SK-N-SH (cell line): ENCODE data around the gene TMEM163. TPM values are rescaled to one million over a fixed set of nuclear protein-coding genes. Genes with fewer than 3 reads are reported as not detected.

ENCODE experiments used
- CTCF ChIA-PET: fragments of 300-600, 350-600 bp; formaldehyde crosslinking; extraction: SDS; loops from one replicate; lab custom pipeline; 2021; lab: Yijun Ruan, JAX
- POLR2A ChIA-PET: fragments of 350-600 bp; sonication (Branson Sonifier 250); formaldehyde crosslinking; extraction: SDS; loops from one replicate; lab custom pipeline; 2020; ENCODE audit warnings: antibody characterized with exemption, inconsistent platforms; lab: Yijun Ruan, JAX
- DNase-seq: peaks from one replicate; pipeline ENCODE4 v3.0.0; 2012
- H2AFZ ChIP-seq: fragments of 200-600 bp; sonication (generic); 2 replicates; pipeline ENCODE4 v1.8.1; 2016; ENCODE audit warnings: antibody characterized with exemption, mild to moderate bottlenecking, low read depth
- H3F3A ChIP-seq: fragments of 200-600 bp; sonication (generic); replicated peaks from 2 replicates; pipeline ENCODE3; 2016; ENCODE audit warnings: antibody characterized with exemption, mild to moderate bottlenecking; ENCODE audit not compliant: insufficient read depth
- H3K27ac ChIP-seq, 2 experiments: fragments of 200-500 bp in 1 of 2; fragments of 200-600 bp in 1 of 2; sonication (Bioruptor generic) in 1 of 2; sonication (generic), shearing (Covaris generic) in 1 of 2; 2 replicates each; pipeline versions ENCODE4 v1.5.1 to v1.6.1; 2014 to 2016; ENCODE audit warnings: low read depth in 2 of 2, inconsistent platforms in 1 of 2, low read length in 1 of 2, mild to moderate bottlenecking in 1 of 2, mixed read lengths in 1 of 2
- H3K27me3 ChIP-seq: fragments of 200-600 bp; sonication (generic), shearing (Covaris generic); 2 replicates; pipeline ENCODE4 v1.6.1; 2016; ENCODE audit warnings: mixed run types; ENCODE audit not compliant: insufficient read depth
- H3K36me3 ChIP-seq, 2 experiments: fragments of 200-500 bp in 1 of 2; fragments of 200-600 bp in 1 of 2; sonication (Bioruptor generic) in 1 of 2; sonication (generic) in 1 of 2; replicated peaks in 1 of 2; 2 replicates each; pipeline versions ENCODE3 to v1.5.1; 2014 to 2016; ENCODE audit warnings: low read length in 1 of 2, mild to moderate bottlenecking in 1 of 2; ENCODE audit not compliant: insufficient read depth in 2 of 2, control insufficient read depth in 1 of 2
- H3K4me1 ChIP-seq, 2 experiments: fragments of 200-500 bp in 1 of 2; fragments of 200-600 bp in 1 of 2; sonication (Bioruptor generic) in 1 of 2; sonication (generic), shearing (Covaris generic) in 1 of 2; 2 replicates each; pipeline versions ENCODE4 v1.5.1 to v1.6.1; 2014 to 2016; ENCODE audit warnings: low read depth in 1 of 2, low read length in 1 of 2, mixed run types in 1 of 2; ENCODE audit not compliant: insufficient read depth in 2 of 2, control insufficient read depth in 1 of 2
- H3K4me2 ChIP-seq: fragments of 200-600 bp; sonication (generic), shearing (Covaris generic); 2 replicates; pipeline ENCODE4 v1.6.1; 2017; ENCODE audit warnings: mixed run types
- H3K4me3 ChIP-seq, 2 experiments: fragments of 200-500 bp in 1 of 2; fragments of 200-600 bp in 1 of 2; sonication (Bioruptor generic) in 1 of 2; sonication (generic), shearing (Covaris generic) in 1 of 2; 2 replicates each; pipeline versions ENCODE4 v1.5.1 to v1.8.1; 2014 to 2016; ENCODE audit warnings: low read depth in 2 of 2, inconsistent platforms in 1 of 2, low read length in 1 of 2, mild to moderate bottlenecking in 1 of 2, mixed read lengths in 1 of 2, moderate library complexity in 1 of 2
- H3K79me2 ChIP-seq: fragments of 200-600 bp; sonication (generic); 2 replicates; pipeline ENCODE4 v1.8.1; 2017; ENCODE audit warnings: mild to moderate bottlenecking; ENCODE audit not compliant: insufficient read depth
- H3K9ac ChIP-seq: fragments of 200-600 bp; sonication (generic); 2 replicates; pipeline ENCODE4 v1.6.1; 2017; ENCODE audit warnings: mixed run types
- H3K9me2 ChIP-seq: fragments of 200-600 bp; sonication (generic); 2 replicates; pipeline ENCODE4 v1.6.1; 2017; ENCODE audit warnings: mixed run types
- H3K9me3 ChIP-seq: fragments of 200-600 bp; sonication (generic); 2 replicates; pipeline ENCODE4 v1.6.1; 2017; ENCODE audit warnings: mixed run types, mild to moderate bottlenecking, moderate library complexity
- H4K20me1 ChIP-seq: fragments of 200-600 bp; sonication (generic); 2 replicates; pipeline ENCODE4 v1.6.1; 2017; ENCODE audit warnings: mild to moderate bottlenecking, mixed run types; ENCODE audit not compliant: insufficient read depth
- CHD2 ChIP-seq: fragments of 150-350 bp; IDR thresholded peaks from 2 replicates; pipeline ENCODE4 v1.6.1; 2018; ENCODE audit warnings: low read length; ENCODE audit not compliant: partially characterized antibody
- ELF1 ChIP-seq: IDR thresholded peaks from 2 replicates; pipeline ENCODE4 v1.4.0; 2012
- EP300 ChIP-seq, 2 experiments: IDR thresholded peaks; 2 replicates each; pipeline versions ENCODE4 v1.4.0 to v1.6.1; 2012; ENCODE audit warnings: borderline replicate concordance in 1 of 2, low read depth in 1 of 2, low read length in 1 of 2
- FOSL2 ChIP-seq: IDR thresholded peaks from 2 replicates; pipeline ENCODE4 v1.4.0; 2012; ENCODE audit warnings: low read depth, mild to moderate bottlenecking, moderate library complexity, borderline replicate concordance
- FOXJ3 ChIP-seq: sonication (generic); formaldehyde crosslinking; IDR thresholded peaks from 2 replicates; pipeline ENCODE4 v1.5.1; 2020; ENCODE audit warnings: mild to moderate bottlenecking, missing genetic modification reagents
- GABPA ChIP-seq: IDR thresholded peaks from 2 replicates; pipeline ENCODE4 v1.4.0; 2012; ENCODE audit warnings: low read depth, mild to moderate bottlenecking
- GATA2 ChIP-seq: sonication (generic); formaldehyde crosslinking; IDR thresholded peaks from 2 replicates; pipeline ENCODE4 v1.5.0; 2020; ENCODE audit warnings: mild to moderate bottlenecking, missing genetic modification reagents
- JUND ChIP-seq: IDR thresholded peaks from 2 replicates; pipeline ENCODE4 v1.4.0; 2012
- MEF2A ChIP-seq: IDR thresholded peaks from 2 replicates; pipeline ENCODE4 v1.4.0; 2012; ENCODE audit warnings: low read depth, borderline replicate concordance
- MXI1 ChIP-seq: IDR thresholded peaks from 2 replicates; pipeline ENCODE4 v1.6.1; 2012; ENCODE audit warnings: mild to moderate bottlenecking, low read depth, low read length, improper control_type of control experiment
- NFIC ChIP-seq: IDR thresholded peaks from 2 replicates; pipeline ENCODE4 v1.4.0; 2012; ENCODE audit warnings: borderline replicate concordance
- NRF1 ChIP-seq: IDR thresholded peaks from 2 replicates; pipeline ENCODE4 v1.6.1; 2012; ENCODE audit warnings: low read depth, mild to moderate bottlenecking, low read length
- RFX5 ChIP-seq: IDR thresholded peaks from 2 replicates; pipeline ENCODE4 v1.6.1; 2012; ENCODE audit warnings: mild to moderate bottlenecking, improper control_type of control experiment, low read length
- SIN3A ChIP-seq: IDR thresholded peaks from 2 replicates; pipeline ENCODE4 v1.6.1; 2012; ENCODE audit warnings: low read depth, mild to moderate bottlenecking, low read length, moderate library complexity, borderline replicate concordance
- SMC3 ChIP-seq: IDR thresholded peaks from 2 replicates; pipeline ENCODE4 v1.6.1; 2012; ENCODE audit warnings: low read depth, low read length, improper control_type of control experiment
- TAF1 ChIP-seq: IDR thresholded peaks from 2 replicates; pipeline ENCODE4 v1.6.1; 2012; ENCODE audit warnings: low read depth, mild to moderate bottlenecking, low read length, moderate library complexity, borderline replicate concordance
- TCF12 ChIP-seq: IDR thresholded peaks from 2 replicates; pipeline ENCODE4 v1.4.0; 2012
- TEAD4 ChIP-seq: IDR thresholded peaks from 2 replicates; pipeline ENCODE4 v1.4.0; 2012; ENCODE audit warnings: mild to moderate bottlenecking, borderline replicate concordance; ENCODE audit not compliant: insufficient read depth
- YY1 ChIP-seq: IDR thresholded peaks from 2 replicates; pipeline ENCODE4 v1.4.0; 2012; ENCODE audit warnings: low read depth, mild to moderate bottlenecking
- polyA plus RNA-seq, 3 experiments: library from polyadenylated mRNA; depleted of rRNA; stranded (reverse); fragments of >200 nt; gene quantifications; 2 replicates each; pipeline ENCODE4 v1.2.3, GENCODE V29; 2012
- TF ChIP-seq, protein P1 (sequence below): IDR thresholded peaks from 2 replicates; pipeline ENCODE4 v1.6.1; 2012; ENCODE audit warnings: mild to moderate bottlenecking, low read depth, low read length, moderate library complexity
- TF ChIP-seq, protein P2 (sequence below): IDR thresholded peaks from 2 replicates; pipeline ENCODE4; 2012
- TF ChIP-seq, protein P3 (sequence below): IDR thresholded peaks from 2 replicates; pipeline ENCODE4 v1.4.0; 2012; ENCODE audit warnings: low read depth, borderline replicate concordance
- TF ChIP-seq, protein P4 (sequence below): IDR thresholded peaks from 2 replicates; pipeline ENCODE4 v1.4.0; 2012; ENCODE audit warnings: low read depth

The TMEM163 gene
- polyA plus RNA-seq, 1 of the 3 experiments (the other 2 are of a cell fraction) = not detected

DNA sequence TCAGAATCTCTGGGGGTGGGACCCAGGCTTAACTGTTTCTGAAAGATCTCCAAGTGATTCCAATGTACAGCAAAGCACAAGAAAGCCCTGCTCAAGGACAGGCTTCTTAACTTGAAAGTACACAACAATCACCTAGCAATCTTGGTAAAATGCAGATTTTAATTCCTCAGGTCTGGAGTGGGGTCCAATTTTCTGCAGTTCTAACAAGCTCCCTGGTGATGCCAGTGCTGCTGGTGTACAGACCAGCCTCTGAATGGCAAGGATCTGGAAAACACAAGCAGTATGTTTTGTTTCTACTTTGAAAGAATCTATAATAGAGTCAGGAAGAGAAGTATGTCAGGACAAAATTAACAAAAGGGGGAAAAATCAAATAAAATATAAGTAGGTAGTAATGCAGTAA is 7.8 kb upstream of the TMEM163 start:
- Histone ChIP-seq H3K4me2 (no peak overlapping the region), H3K79me2 (no peaks in the 10 kb centered on the region), H3K9me2 (no peaks in the 10 kb centered on the region), H3K4me3 (no peak overlapping the region), H3K9me3 (no peaks in the 10 kb centered on the region), H3K36me3 (no peaks in the 10 kb centered on the region), H2AFZ (no peak overlapping the region), H3K27me3 (no peaks in the 10 kb centered on the region), H3K9ac (no peak overlapping the region), H3K27ac (no peak overlapping the region), H3F3A (no peaks in the 10 kb centered on the region), H4K20me1 (no peaks in the 10 kb centered on the region), H3K4me1 (no peaks in the 10 kb centered on the region)
- DNase-seq = no peak
- TF ChIP-seq, protein P1, sequence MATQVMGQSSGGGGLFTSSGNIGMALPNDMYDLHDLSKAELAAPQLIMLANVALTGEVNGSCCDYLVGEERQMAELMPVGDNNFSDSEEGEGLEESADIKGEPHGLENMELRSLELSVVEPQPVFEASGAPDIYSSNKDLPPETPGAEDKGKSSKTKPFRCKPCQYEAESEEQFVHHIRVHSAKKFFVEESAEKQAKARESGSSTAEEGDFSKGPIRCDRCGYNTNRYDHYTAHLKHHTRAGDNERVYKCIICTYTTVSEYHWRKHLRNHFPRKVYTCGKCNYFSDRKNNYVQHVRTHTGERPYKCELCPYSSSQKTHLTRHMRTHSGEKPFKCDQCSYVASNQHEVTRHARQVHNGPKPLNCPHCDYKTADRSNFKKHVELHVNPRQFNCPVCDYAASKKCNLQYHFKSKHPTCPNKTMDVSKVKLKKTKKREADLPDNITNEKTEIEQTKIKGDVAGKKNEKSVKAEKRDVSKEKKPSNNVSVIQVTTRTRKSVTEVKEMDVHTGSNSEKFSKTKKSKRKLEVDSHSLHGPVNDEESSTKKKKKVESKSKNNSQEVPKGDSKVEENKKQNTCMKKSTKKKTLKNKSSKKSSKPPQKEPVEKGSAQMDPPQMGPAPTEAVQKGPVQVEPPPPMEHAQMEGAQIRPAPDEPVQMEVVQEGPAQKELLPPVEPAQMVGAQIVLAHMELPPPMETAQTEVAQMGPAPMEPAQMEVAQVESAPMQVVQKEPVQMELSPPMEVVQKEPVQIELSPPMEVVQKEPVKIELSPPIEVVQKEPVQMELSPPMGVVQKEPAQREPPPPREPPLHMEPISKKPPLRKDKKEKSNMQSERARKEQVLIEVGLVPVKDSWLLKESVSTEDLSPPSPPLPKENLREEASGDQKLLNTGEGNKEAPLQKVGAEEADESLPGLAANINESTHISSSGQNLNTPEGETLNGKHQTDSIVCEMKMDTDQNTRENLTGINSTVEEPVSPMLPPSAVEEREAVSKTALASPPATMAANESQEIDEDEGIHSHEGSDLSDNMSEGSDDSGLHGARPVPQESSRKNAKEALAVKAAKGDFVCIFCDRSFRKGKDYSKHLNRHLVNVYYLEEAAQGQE = no peak
- TF ChIP-seq NRF1 = no peak
- TF ChIP-seq GATA2 (CRISPR knock-in tag) = no peak
- TF ChIP-seq ELF1 = no peak
- TF ChIP-seq SIN3A = no peak
- TF ChIP-seq MXI1 = no peak
- TF ChIP-seq YY1 = no peak
- no peak for TF ChIP-seq MEF2A
- no peak for TF ChIP-seq TAF1
- no peak for TF ChIP-seq GABPA
- no peak for TF ChIP-seq FOSL2
- TF ChIP-seq NFIC = no peak
- no peak for TF ChIP-seq TEAD4
- TF ChIP-seq, protein P2, sequence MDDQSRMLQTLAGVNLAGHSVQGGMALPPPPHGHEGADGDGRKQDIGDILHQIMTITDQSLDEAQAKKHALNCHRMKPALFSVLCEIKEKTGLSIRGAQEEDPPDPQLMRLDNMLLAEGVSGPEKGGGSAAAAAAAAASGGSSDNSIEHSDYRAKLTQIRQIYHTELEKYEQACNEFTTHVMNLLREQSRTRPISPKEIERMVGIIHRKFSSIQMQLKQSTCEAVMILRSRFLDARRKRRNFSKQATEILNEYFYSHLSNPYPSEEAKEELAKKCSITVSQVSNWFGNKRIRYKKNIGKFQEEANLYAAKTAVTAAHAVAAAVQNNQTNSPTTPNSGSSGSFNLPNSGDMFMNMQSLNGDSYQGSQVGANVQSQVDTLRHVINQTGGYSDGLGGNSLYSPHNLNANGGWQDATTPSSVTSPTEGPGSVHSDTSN = no peak
- no peak for TF ChIP-seq EP300 (IDR thresholded peaks at IDR 0.05; ENCODE audit: borderline replicate concordance in 1 of 2, low read depth in 1 of 2, low read length in 1 of 2)
- TF ChIP-seq TCF12 = no peak
- no peak for TF ChIP-seq SMC3
- ChIA-PET CTCF (no interaction called here), POLR2A (no interaction called here)

DNA sequence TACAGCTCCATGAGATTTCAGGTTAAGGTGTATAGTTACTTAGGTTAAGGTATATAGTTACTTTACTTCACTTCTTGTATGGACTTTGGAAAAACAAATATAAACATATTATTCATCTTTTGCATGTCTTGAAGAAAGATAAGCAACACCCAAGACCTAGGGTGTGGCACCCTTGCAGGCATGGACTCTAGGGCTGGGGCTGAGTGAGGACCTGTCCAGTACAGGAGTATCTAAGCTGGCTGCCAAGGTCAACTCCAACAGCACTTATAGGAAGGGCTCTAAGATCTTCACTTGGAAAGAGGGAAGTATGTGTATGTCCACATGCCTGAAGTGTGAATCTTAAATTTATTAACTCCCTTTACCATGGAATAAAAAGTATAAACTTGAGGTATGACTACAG is 7.1 kb upstream of the TMEM163 start:
- CTCF ChIA-PET = no interaction called here
- Histone ChIP-seq H3F3A (no peaks in the 10 kb centered on the region), H2AFZ (no peak overlapping the region), H3K27me3 (no peaks in the 10 kb centered on the region), H4K20me1 (no peaks in the 10 kb centered on the region), H3K36me3 (no peaks in the 10 kb centered on the region), H3K4me1 (no peaks in the 10 kb centered on the region), H3K27ac (no peak overlapping the region), H3K4me3 (no peak overlapping the region), H3K9me2 (no peaks in the 10 kb centered on the region), H3K9ac (no peak overlapping the region), H3K9me3 (no peaks in the 10 kb centered on the region), H3K79me2 (no peaks in the 10 kb centered on the region), H3K4me2 (no peak overlapping the region)
- DNase-seq = no peak
- POLR2A ChIA-PET = no interaction called here
- TF ChIP-seq, protein P3, sequence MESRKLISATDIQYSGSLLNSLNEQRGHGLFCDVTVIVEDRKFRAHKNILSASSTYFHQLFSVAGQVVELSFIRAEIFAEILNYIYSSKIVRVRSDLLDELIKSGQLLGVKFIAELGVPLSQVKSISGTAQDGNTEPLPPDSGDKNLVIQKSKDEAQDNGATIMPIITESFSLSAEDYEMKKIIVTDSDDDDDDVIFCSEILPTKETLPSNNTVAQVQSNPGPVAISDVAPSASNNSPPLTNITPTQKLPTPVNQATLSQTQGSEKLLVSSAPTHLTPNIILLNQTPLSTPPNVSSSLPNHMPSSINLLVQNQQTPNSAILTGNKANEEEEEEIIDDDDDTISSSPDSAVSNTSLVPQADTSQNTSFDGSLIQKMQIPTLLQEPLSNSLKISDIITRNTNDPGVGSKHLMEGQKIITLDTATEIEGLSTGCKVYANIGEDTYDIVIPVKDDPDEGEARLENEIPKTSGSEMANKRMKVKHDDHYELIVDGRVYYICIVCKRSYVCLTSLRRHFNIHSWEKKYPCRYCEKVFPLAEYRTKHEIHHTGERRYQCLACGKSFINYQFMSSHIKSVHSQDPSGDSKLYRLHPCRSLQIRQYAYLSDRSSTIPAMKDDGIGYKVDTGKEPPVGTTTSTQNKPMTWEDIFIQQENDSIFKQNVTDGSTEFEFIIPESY = no peak
- TF ChIP-seq CHD2 (no peak), RFX5 (no peak), JUND (no peak), SMC3 (no peak), FOXJ3 (no peak), YY1 (no peak), ELF1 (no peak)
- TF ChIP-seq, protein P2 = no peak
- TF ChIP-seq, protein P4, sequence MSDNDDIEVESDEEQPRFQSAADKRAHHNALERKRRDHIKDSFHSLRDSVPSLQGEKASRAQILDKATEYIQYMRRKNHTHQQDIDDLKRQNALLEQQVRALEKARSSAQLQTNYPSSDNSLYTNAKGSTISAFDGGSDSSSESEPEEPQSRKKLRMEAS = no peak
